Calu3 (cell line): ENCODE results near the gene HEATR3. TPM values are rescaled to one million over a fixed set of nuclear protein-coding genes. Genes with fewer than 3 reads are reported as not detected.

Source experiments
- BruUV-seq: library from RNA; stranded (reverse); fragments of 400-500 nt; replicated peaks from 2 replicates; lab custom pipeline; 2021; lab: Mats Ljungman, UMichigan
- CTCF ChIA-PET: fragments of 300-600 bp; sonication (Branson Sonifier 250); formaldehyde crosslinking; loops from one replicate; lab custom pipeline; 2022; ENCODE audit warnings: antibody characterized with exemption; lab: Charles Lee
- DNase-seq: peaks from one replicate; pipeline ENCODE4 v3.0.0; 2022
- H3K27ac Mint-ChIP-seq: one replicate; pipeline ENCODE4 v1.8.0; 2022; ENCODE audit warnings: mixed read lengths; ENCODE audit not compliant: unreplicated experiment
- H3K27me3 Mint-ChIP-seq: one replicate; pipeline ENCODE4 v1.8.0; 2022; ENCODE audit warnings: mixed read lengths; ENCODE audit not compliant: unreplicated experiment
- H3K36me3 Mint-ChIP-seq: one replicate; pipeline ENCODE4 v1.8.0; 2022; ENCODE audit warnings: mild to moderate bottlenecking, moderate library complexity, mixed read lengths; ENCODE audit not compliant: insufficient read depth, unreplicated experiment
- H3K4me1 Mint-ChIP-seq: one replicate; pipeline ENCODE4 v1.8.0; 2022; ENCODE audit warnings: mild to moderate bottlenecking, low read depth, mixed read lengths; ENCODE audit not compliant: unreplicated experiment
- H3K4me3 Mint-ChIP-seq: one replicate; pipeline ENCODE4 v1.8.0; 2022; ENCODE audit warnings: mild to moderate bottlenecking, low read depth, moderate library complexity, mixed read lengths; ENCODE audit not compliant: unreplicated experiment
- H3K9me3 Mint-ChIP-seq: one replicate; pipeline ENCODE4 v1.8.0; 2022; ENCODE audit warnings: low read depth, mixed read lengths; ENCODE audit not compliant: unreplicated experiment
- intact Hi-C: fragments of 100-400 bp; cut with micrococcal nuclease; formaldehyde crosslinking; loops from one replicate; pipeline ENCODE4 v1.10.0; 2022; ENCODE audit not compliant: unreplicated experiment
- total RNA-seq: library from RNA; stranded (reverse); gene quantifications from 2 replicates; pipeline ENCODE4 v1.2.3, GENCODE V29; 2022
- TF ChIP-seq, protein P1 (sequence below): fragments of 200-600 bp; IDR thresholded peaks from one replicate; pipeline ENCODE4 v1.8.0; 2022; ENCODE audit warnings: antibody characterized with exemption; ENCODE audit not compliant: unreplicated experiment

Gene HEATR3
- total RNA-seq, 1 experiment from 2014 or later, result 27.3 TPM

DNA sequence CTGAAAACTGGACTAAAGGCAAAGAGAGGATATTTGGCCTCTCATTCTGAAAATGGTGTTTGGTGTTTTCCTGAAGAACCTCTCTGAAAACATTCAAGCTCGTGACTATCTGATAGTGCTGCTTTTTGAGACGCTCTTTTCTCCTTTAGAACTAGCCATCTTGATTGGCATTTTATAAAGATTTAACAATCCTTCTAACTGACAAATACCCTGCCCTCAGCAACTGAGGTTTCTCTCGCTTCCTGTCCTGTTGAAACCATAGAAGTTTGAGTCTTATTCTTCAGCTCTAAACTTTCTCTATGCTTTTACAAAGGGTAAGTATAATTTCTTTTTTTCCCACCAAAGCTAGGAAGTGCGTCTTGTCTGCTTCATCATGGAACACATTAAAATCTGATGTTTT is 27.5 kb upstream of the HEATR3 start:
- CTCF ChIA-PET, result interaction anchor here (1.7 kb wide), 1 partner anchor 13 kb away, joined by 7 read pairs; the partner anchor contains the start of gene CNEP1R1
- Mint-ChIP-seq H3K27ac (no peak overlapping the region), H3K4me3 (no peak overlapping the region)

DNA sequence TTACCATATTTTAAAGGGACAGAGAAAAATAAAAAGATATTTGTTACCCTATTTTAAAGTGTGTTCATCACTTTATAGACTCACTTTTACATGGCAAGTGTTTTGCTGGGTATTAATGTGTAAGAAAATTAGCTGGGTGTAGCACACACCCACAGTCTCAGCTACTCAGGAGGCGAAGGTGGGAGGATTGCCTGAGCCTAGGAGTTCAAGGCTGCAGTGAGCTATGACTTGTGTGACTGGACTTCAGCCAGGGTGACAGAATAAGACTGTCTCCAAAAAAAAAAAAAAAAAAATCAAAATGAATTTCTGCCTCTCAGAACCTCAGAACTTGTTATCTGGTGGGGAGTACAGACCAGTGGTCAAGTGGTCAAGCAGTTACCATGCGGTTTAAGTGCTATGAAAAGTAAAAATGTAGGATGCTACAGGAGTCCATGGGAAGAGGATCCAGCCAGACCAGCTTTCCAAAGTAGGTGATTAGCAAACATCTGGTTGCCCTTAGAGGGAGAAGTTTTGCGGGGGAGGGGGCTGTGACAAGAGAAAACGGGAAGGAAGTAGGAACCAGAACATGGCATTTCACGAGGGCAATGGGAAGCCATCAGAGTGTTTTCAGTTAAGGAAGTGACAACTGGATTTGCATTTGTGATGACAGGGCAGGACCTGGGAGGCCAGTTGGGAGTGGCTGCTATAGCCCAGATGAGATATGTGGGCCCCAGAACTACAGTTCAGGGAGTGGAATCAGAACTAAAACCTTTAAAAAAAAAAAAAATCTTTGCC is 26.8 kb upstream of the HEATR3 start:
- CTCF ChIA-PET, result no interaction called here
- Mint-ChIP-seq H3K36me3 (peaks cover 7% of the 10 kb centered on the region), H3K4me1 (peaks cover 21% of the 10 kb centered on the region), H3K9me3 (no peaks in the 10 kb centered on the region), H3K27ac (no peak overlapping the region), H3K27me3 (peaks cover 20% of the 10 kb centered on the region), H3K4me3 (no peak overlapping the region)
- intact Hi-C loops, result no loop called here
- no TSS peak for BruUV-seq
- TF ChIP-seq, protein P1, sequence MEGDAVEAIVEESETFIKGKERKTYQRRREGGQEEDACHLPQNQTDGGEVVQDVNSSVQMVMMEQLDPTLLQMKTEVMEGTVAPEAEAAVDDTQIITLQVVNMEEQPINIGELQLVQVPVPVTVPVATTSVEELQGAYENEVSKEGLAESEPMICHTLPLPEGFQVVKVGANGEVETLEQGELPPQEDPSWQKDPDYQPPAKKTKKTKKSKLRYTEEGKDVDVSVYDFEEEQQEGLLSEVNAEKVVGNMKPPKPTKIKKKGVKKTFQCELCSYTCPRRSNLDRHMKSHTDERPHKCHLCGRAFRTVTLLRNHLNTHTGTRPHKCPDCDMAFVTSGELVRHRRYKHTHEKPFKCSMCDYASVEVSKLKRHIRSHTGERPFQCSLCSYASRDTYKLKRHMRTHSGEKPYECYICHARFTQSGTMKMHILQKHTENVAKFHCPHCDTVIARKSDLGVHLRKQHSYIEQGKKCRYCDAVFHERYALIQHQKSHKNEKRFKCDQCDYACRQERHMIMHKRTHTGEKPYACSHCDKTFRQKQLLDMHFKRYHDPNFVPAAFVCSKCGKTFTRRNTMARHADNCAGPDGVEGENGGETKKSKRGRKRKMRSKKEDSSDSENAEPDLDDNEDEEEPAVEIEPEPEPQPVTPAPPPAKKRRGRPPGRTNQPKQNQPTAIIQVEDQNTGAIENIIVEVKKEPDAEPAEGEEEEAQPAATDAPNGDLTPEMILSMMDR, result no peak
- no peak for DNase-seq

More for the DNA sequence above, 27.5 kb upstream of the HEATR3 start:
- Mint-ChIP-seq H3K9me3 (no peaks in the 10 kb centered on the region), H3K27me3 (peaks cover 13% of the 10 kb centered on the region), H3K4me1 (peaks cover 21% of the 10 kb centered on the region), H3K36me3 (peaks cover 7% of the 10 kb centered on the region)
- no TSS peak for BruUV-seq
- TF ChIP-seq, protein P1, result no peak
- intact Hi-C loops, result no loop called here
- DNase-seq, result no peak

DNA sequence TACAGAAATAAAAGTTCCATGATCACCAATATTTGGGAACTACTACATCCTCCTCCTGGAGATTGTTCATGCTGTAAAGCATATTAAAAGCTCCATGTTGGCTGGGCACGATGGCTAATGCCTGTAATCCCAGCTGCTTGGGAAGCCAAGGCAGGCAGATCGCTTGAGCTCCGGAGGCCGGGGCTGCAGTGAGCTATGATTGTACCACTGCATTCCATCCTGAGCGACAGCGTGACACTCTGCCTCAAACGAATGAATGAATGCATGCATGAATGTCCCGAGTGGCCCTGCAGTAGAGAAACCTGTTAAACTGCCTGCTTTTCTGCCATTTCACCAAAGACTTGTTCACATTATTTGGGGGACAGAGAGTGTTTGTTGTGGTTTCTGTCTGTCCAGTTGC is 25.8 kb upstream of the HEATR3 start:
- TF ChIP-seq, protein P1, result no peak
- DNase-seq, result no peak
- Mint-ChIP-seq H3K27ac (no peak overlapping the region), H3K9me3 (no peaks in the 10 kb centered on the region), H3K4me1 (peaks cover 19% of the 10 kb centered on the region), H3K36me3 (peaks cover 7% of the 10 kb centered on the region), H3K27me3 (peaks cover 31% of the 10 kb centered on the region), H3K4me3 (no peak overlapping the region)
- CTCF ChIA-PET, result no interaction called here
- intact Hi-C loops, result no loop called here
- no TSS peak for BruUV-seq

DNA sequence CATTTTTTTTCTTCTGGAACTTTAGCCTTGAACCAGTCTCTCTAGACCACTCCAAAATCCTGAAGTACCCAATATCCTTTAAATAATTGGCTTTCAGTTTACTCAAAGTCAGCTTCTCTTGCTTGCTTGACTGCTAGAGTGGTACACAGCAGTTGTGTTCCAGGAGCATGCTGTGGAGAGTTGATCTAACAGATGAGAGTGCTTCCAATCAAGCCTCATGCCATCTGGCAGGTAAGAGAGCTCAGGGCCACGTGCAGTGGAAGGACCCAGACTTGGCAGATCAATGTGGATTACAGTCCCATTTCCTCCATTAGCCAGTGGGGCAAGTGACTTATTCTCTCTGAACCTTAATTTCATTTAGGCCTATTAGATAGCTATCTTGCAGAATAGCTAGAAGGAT is 25.1 kb upstream of the HEATR3 start:
- intact Hi-C loops, result no loop called here
- CTCF ChIA-PET, result interaction anchor here (0.6 kb wide), 1 partner anchor 1619 kb away, joined by 3 read pairs; no protein-coding TSS in a partner anchor
- Mint-ChIP-seq H3K27ac (no peak overlapping the region), H3K4me3 (no peak overlapping the region), H3K4me1 (peaks cover 13% of the 10 kb centered on the region), H3K9me3 (no peaks in the 10 kb centered on the region), H3K36me3 (peaks cover 7% of the 10 kb centered on the region), H3K27me3 (peaks cover 38% of the 10 kb centered on the region)
- TF ChIP-seq, protein P1, result no peak
- BruUV-seq, result no TSS peak
- DNase-seq, result no peak
